Measurements from ENCODE around the gene CMIP.

GRCh38 chr16:81521141-81521626 lies 76.6 kb downstream of the CMIP start:
- TF ChIP-seq CTCF (IDR thresholded peaks at IDR 0.05) (no peak), POLR2AphosphoS5 (IDR thresholded peaks at IDR 0.05) (no peak)
